H9 (cell line): Measurements from ENCODE around the gene STPG1. TPM values are rescaled to one million over a fixed set of nuclear protein-coding genes. Genes with fewer than 3 reads are reported as not detected.
A peak's percentile ranks its signal among the peaks of the same experiment; 100 is the strongest.

ENCODE experiments used
- DNase-seq: peaks from one replicate; pipeline ENCODE4 v3.0.0-alpha.2; 2017
- H2AFZ ChIP-seq: one replicate; pipeline ENCODE4 v1.6.1; 2013; ENCODE audit warnings: mild to moderate bottlenecking, low read length, control low read depth, moderate library complexity
- H2AK5ac ChIP-seq: 2 replicates; pipeline ENCODE4 v1.6.1; 2013; ENCODE audit warnings: low read length, control low read depth, mixed read lengths; ENCODE audit not compliant: insufficient read length
- H2BK120ac ChIP-seq: one replicate; pipeline ENCODE4 v1.6.1; 2013; ENCODE audit warnings: low read depth, mild to moderate bottlenecking, low read length, control low read depth, inconsistent platforms; ENCODE audit not compliant: poor library complexity, severe bottlenecking
- H2BK12ac ChIP-seq: 2 replicates; pipeline ENCODE4 v1.6.1; 2013; ENCODE audit warnings: low read length, control low read depth, mixed read lengths, low read depth; ENCODE audit not compliant: insufficient read length
- H2BK15ac ChIP-seq: 2 replicates; pipeline ENCODE4 v1.6.1; 2013; ENCODE audit warnings: low read depth, low read length, control low read depth
- H2BK20ac ChIP-seq: one replicate; pipeline ENCODE4 v1.6.1; 2013; ENCODE audit warnings: low read depth, mild to moderate bottlenecking, low read length, control low read depth, inconsistent platforms; ENCODE audit not compliant: poor library complexity, severe bottlenecking
- H2BK5ac ChIP-seq: 2 replicates; pipeline ENCODE4 v1.6.1; 2013; ENCODE audit warnings: low read length, control low read depth, mixed read lengths; ENCODE audit not compliant: insufficient read length
- H3K14ac ChIP-seq: 2 replicates; pipeline ENCODE4 v1.6.1; 2013; ENCODE audit warnings: low read length, control low read depth; ENCODE audit not compliant: insufficient read depth
- H3K18ac ChIP-seq: 2 replicates; pipeline ENCODE4 v1.6.1; 2013; ENCODE audit warnings: low read depth, mild to moderate bottlenecking, mixed read lengths, low read length, control low read depth; ENCODE audit not compliant: insufficient read length
- H3K23ac ChIP-seq: 2 replicates; pipeline ENCODE4 v1.6.1; 2013; ENCODE audit warnings: low read length, control low read depth, mixed read lengths, low read depth; ENCODE audit not compliant: insufficient read length
- H3K23me2 ChIP-seq: 2 replicates; pipeline ENCODE4 v1.6.1; 2013; ENCODE audit warnings: low read depth, mild to moderate bottlenecking, mixed read lengths, low read length, control low read depth; ENCODE audit not compliant: insufficient read length, poor library complexity, severe bottlenecking
- H3K27ac ChIP-seq: 2 replicates; pipeline ENCODE4 v1.5.1; 2013; ENCODE audit warnings: low read length, control low read depth, mixed read lengths, low read depth; ENCODE audit not compliant: insufficient read length
- H3K27me3 ChIP-seq: 2 replicates; pipeline ENCODE4 v1.6.1; 2013; ENCODE audit warnings: low read length, control low read depth, inconsistent platforms; ENCODE audit not compliant: insufficient read depth
- H3K4ac ChIP-seq: 2 replicates; pipeline ENCODE4 v1.6.1; 2013; ENCODE audit warnings: low read depth, mild to moderate bottlenecking, control low read depth, inconsistent platforms, low read length, moderate library complexity
- H3K4me1 ChIP-seq: 2 replicates; pipeline ENCODE4 v1.6.1; 2013; ENCODE audit warnings: low read length, control low read depth, inconsistent platforms; ENCODE audit not compliant: insufficient read depth
- H3K4me2 ChIP-seq: 2 replicates; pipeline ENCODE4 v1.6.1; 2013; ENCODE audit warnings: low read length, control low read depth, mixed read lengths; ENCODE audit not compliant: insufficient read length, insufficient read depth
- H3K56ac ChIP-seq: 2 replicates; pipeline ENCODE4 v1.6.1; 2013; ENCODE audit warnings: low read depth, mild to moderate bottlenecking, mixed read lengths, low read length, control low read depth; ENCODE audit not compliant: insufficient read length
- H3K79me1 ChIP-seq: 2 replicates; pipeline ENCODE4 v1.6.1; 2013; ENCODE audit warnings: low read depth, mild to moderate bottlenecking, moderate library complexity, low read length, control low read depth, inconsistent platforms; ENCODE audit not compliant: insufficient read depth, poor library complexity, severe bottlenecking
- H3K79me2 ChIP-seq: 2 replicates; pipeline ENCODE4 v1.6.1; 2013; ENCODE audit warnings: low read length, control low read depth, inconsistent platforms; ENCODE audit not compliant: insufficient read depth
- H3K9ac ChIP-seq: 2 replicates; pipeline ENCODE4 v1.6.1; 2013; ENCODE audit warnings: low read length, control low read depth, mixed read lengths; ENCODE audit not compliant: insufficient read length; ENCODE audit errors: extremely low read depth
- H3K9me3 ChIP-seq: one replicate; pipeline ENCODE4 v1.6.1; 2013; ENCODE audit warnings: low read depth, low read length, inconsistent platforms; ENCODE audit not compliant: control insufficient read depth
- H3T11ph ChIP-seq: one replicate; pipeline ENCODE4 v1.6.1; 2013; ENCODE audit warnings: mild to moderate bottlenecking, low read length, control low read depth, inconsistent platforms
- H4K20me1 ChIP-seq: one replicate; pipeline ENCODE4 v1.6.1; 2013; ENCODE audit not compliant: control insufficient read depth, insufficient read length, insufficient read depth
- H4K5ac ChIP-seq: 2 replicates; pipeline ENCODE4 v1.6.1; 2013; ENCODE audit warnings: low read depth, mild to moderate bottlenecking, mixed read lengths, low read length, control low read depth; ENCODE audit not compliant: insufficient read length
- H4K8ac ChIP-seq: replicated peaks from 2 replicates; pipeline ENCODE4 v1.6.1; 2013; ENCODE audit warnings: low read length, control low read depth, mixed read lengths, low read depth; ENCODE audit not compliant: insufficient read length
- H4K91ac ChIP-seq: 2 replicates; pipeline ENCODE4 v1.6.1; 2013; ENCODE audit warnings: low read depth, mild to moderate bottlenecking, moderate library complexity, mixed read lengths, low read length, control low read depth; ENCODE audit not compliant: insufficient read length
- H3K27ac Mint-ChIP-seq, 3 experiments: 2 replicates in 2 of 3; 3 replicates in 1 of 3; pipeline ENCODE4 v1.8.0; 2020 to 2021; ENCODE audit warnings: mixed read lengths in 3 of 3, mild to moderate bottlenecking in 1 of 3, moderate library complexity in 1 of 3
- H3K27me3 Mint-ChIP-seq: 2 replicates; pipeline ENCODE4 v1.8.0; 2021; ENCODE audit warnings: low read depth, mild to moderate bottlenecking, moderate library complexity, mixed read lengths
- H3K36me3 Mint-ChIP-seq, 3 experiments: 2 replicates in 2 of 3; 3 replicates in 1 of 3; pipeline ENCODE4 v1.8.0; 2020 to 2021; ENCODE audit warnings: low read depth in 3 of 3, mixed read lengths in 3 of 3; ENCODE audit not compliant: insufficient read depth in 1 of 3
- H3K4me1 Mint-ChIP-seq, 2 experiments: 2 replicates each; pipeline ENCODE4 v1.8.0; 2020; ENCODE audit warnings: mixed read lengths in 2 of 2
- H3K4me3 Mint-ChIP-seq, 2 experiments: 2 replicates in 1 of 2; 3 replicates in 1 of 2; pipeline ENCODE4 v1.8.0; 2020 to 2021; ENCODE audit warnings: mild to moderate bottlenecking in 2 of 2, mixed read lengths in 2 of 2, moderate library complexity in 1 of 2
- H3K9me3 Mint-ChIP-seq, 2 experiments: 2 replicates in 1 of 2; 3 replicates in 1 of 2; pipeline ENCODE4 v1.8.0; 2020; ENCODE audit warnings: mild to moderate bottlenecking in 2 of 2, mixed read lengths in 2 of 2, moderate library complexity in 1 of 2
- WGBS: extraction: QIAGEN DNeasy Blood & Tissue Kit; methylation state at CpG from one replicate; pipeline ENCODE4 v1.1.7; 2013; ENCODE audit warnings: missing lambda C conversion rate, low lambda C conversion rate, mixed read lengths; ENCODE audit not compliant: insufficient read length; ENCODE audit errors: extremely low coverage; 5-methylcytosine and 5-hydroxymethylcytosine counted together
- total RNA-seq: library from RNA; stranded (reverse); gene quantifications from 2 replicates; pipeline ENCODE4 v1.2.1, GENCODE V29; 2021
- TF ChIP-seq, protein P1 (sequence below): fragments of 200-600 bp; sonication (generic); conservative IDR thresholded peaks from 3 replicates; pipeline ENCODE4 v1.8.0; 2021; ENCODE audit warnings: antibody characterized with exemption, mild to moderate bottlenecking

The STPG1 gene
- total RNA-seq, 1 experiment from 2014 or later, result 8.3 TPM

DNA sequence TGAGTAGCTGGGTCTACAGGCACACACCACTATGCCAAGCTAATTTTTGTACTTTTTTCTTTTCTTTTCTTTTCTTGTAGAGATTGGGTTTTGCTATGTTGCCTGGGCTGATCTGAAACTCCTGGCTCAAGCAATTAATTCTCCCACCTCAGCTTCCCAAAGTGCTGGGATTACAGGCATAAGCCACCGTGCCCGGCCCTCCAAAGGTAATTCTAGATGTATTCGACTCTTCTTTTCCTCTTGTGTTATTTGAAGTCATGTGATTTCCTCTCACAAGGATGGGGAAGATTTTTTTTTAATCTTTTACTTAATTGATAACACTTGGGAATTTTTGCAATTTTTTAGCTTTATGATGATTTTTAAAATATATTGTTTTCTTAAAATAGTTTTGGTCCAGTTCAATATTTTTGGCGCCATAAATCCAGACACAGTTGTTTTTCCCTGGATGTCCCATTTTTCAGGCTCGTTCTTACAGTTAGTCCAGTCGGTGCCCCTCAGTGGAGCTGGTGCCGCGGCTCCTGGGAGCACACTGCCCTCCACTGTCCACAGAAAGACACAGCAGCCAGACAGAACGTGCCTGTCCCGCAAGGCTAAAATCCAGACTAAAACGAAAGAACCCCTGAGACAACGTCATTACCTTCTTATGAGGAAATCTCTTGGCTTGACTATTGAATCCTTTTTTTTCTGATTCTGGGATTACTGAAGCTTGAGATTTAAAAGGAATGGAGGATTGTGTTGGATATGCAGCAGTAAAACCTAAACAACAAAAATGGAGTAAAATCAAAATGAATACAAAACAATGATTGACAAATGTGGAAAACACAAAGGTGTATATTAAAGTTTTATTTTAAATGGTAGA lies 22.4 kb downstream of the STPG1 start:
- H3K18ac ChIP-seq, result no peak overlapping the region
- no CpG with 5 or more reads among the region's 12 CpGs for WGBS
- no peaks in the 10 kb centered on the region for H3K79me1 ChIP-seq
- H3K79me2 ChIP-seq, result no peaks in the 10 kb centered on the region
- 0 out of 2 replicates have a peak, but pooled peaks cover 5% of the 10 kb centered on the region for H3K4me1 ChIP-seq
- peak; percentile 80 for DNase-seq
- no peak overlapping the region for H4K8ac ChIP-seq
- H2BK15ac ChIP-seq, result no peak overlapping the region
- H2BK12ac ChIP-seq, result no peak overlapping the region
- H3K14ac ChIP-seq, result no peak overlapping the region
- no peak overlapping the region for H4K91ac ChIP-seq
- no peak overlapping the region for H2BK120ac ChIP-seq
- peak overlapping the region in 1 of 3 experiments; percentile 55; a peak in 1 of 7 replicates for H3K27ac Mint-ChIP-seq
- no peak overlapping the region for H2AK5ac ChIP-seq
- no peak overlapping the region for H2BK5ac ChIP-seq
- H3K4ac ChIP-seq, result no peak overlapping the region
- H4K5ac ChIP-seq, result no peak overlapping the region
- peaks cover 0 to 27% (median 7%) of the 10 kb centered on the region in 3 experiments; a peak in 4 of 7 replicates for H3K36me3 Mint-ChIP-seq
- H3K4me2 ChIP-seq, result no peak overlapping the region
- H3K27me3 ChIP-seq, result no peaks in the 10 kb centered on the region
- no peak overlapping the region for H2AFZ ChIP-seq
- H2BK20ac ChIP-seq, result no peak overlapping the region
- no peaks in the 10 kb centered on the region for H3K9me3 Mint-ChIP-seq
- H3K27me3 Mint-ChIP-seq, result no peaks in the 10 kb centered on the region
- no peak overlapping the region for H3K9ac ChIP-seq
- TF ChIP-seq, protein P1, sequence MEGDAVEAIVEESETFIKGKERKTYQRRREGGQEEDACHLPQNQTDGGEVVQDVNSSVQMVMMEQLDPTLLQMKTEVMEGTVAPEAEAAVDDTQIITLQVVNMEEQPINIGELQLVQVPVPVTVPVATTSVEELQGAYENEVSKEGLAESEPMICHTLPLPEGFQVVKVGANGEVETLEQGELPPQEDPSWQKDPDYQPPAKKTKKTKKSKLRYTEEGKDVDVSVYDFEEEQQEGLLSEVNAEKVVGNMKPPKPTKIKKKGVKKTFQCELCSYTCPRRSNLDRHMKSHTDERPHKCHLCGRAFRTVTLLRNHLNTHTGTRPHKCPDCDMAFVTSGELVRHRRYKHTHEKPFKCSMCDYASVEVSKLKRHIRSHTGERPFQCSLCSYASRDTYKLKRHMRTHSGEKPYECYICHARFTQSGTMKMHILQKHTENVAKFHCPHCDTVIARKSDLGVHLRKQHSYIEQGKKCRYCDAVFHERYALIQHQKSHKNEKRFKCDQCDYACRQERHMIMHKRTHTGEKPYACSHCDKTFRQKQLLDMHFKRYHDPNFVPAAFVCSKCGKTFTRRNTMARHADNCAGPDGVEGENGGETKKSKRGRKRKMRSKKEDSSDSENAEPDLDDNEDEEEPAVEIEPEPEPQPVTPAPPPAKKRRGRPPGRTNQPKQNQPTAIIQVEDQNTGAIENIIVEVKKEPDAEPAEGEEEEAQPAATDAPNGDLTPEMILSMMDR, result peak; percentile 93
- peaks cover 31 to 33% of the 10 kb centered on the region in 2 experiments for H3K4me1 Mint-ChIP-seq
- H3K56ac ChIP-seq, result no peak overlapping the region
- H3K27ac ChIP-seq, result no peak overlapping the region
- H3K9me3 ChIP-seq, result no peaks in the 10 kb centered on the region
- no peak overlapping the region for H3T11ph ChIP-seq
- no peak overlapping the region for H3K23ac ChIP-seq
- H4K20me1 ChIP-seq, result no peaks in the 10 kb centered on the region
- H3K23me2 ChIP-seq, result no peaks in the 10 kb centered on the region
- H3K4me3 Mint-ChIP-seq, result no peak overlapping the region
